Measurements from ENCODE around the gene DNAH14. TPM values are rescaled to one million over a fixed set of nuclear protein-coding genes. Genes with fewer than 3 reads are reported as not detected.

Gene DNAH14
- total and polyA plus RNA-seq, 2 of the 13 experiments (the other 11 are each of a cell fraction or from before 2014, with no cell fraction given): 4.5 to 27.5 TPM

DNA sequence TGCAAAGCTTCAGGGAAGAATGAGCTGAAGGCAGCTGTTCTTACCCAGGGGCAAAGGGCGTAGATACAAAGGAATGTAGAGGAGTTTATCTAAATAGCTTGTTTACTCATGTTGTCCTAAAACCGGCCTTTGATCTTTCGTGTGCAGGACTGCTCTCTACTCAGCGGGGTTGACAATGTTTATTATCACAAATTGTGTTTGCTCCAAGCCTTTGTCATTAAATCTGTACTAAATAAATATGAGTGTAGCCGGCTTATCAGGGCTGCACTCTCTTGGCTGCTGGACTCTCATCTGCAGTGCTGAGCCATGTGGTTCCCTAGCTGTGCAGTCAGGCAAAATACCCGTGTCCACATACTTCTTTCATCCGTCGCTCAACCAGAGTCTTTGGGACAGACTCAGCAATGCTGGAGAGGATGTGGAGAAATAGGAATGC, 299.4 kb downstream of the DNAH14 start (continued):
- TF ChIP-seq, protein P1, sequence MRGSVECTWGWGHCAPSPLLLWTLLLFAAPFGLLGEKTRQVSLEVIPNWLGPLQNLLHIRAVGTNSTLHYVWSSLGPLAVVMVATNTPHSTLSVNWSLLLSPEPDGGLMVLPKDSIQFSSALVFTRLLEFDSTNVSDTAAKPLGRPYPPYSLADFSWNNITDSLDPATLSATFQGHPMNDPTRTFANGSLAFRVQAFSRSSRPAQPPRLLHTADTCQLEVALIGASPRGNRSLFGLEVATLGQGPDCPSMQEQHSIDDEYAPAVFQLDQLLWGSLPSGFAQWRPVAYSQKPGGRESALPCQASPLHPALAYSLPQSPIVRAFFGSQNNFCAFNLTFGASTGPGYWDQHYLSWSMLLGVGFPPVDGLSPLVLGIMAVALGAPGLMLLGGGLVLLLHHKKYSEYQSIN (CRISPR knock-in tag; IDR thresholded peaks at IDR 0.05; ENCODE audit: borderline replicate concordance): no peak
- TF ChIP-seq SOX5 (CRISPR knock-in tag; IDR thresholded peaks at IDR 0.05; ENCODE audit: borderline replicate concordance) (peak; percentile 92), TCF7 (IDR thresholded peaks at IDR 0.05; ENCODE audit: low read depth) (peak; percentile 93), GTF2F1 (IDR thresholded peaks at IDR 0.05; ENCODE audit: low read length) (no peak), SMAD9 (CRISPR knock-in tag; IDR thresholded peaks at IDR 0.05) (no peak), MTA3 (CRISPR knock-in tag; IDR thresholded peaks at IDR 0.05) (no peak), KAT2B (IDR thresholded peaks at IDR 0.05; ENCODE audit: borderline replicate concordance, low read depth, low read length) (no peak), RCOR2 (CRISPR knock-in tag; IDR thresholded peaks at IDR 0.05) (peak; percentile 90), TCF7L2 (IDR thresholded peaks at IDR 0.05; ENCODE audit: low read depth, low read length) (peak; percentile 85), ZNF383 (CRISPR knock-in tag; IDR thresholded peaks at IDR 0.05; ENCODE audit: borderline replicate concordance) (no peak), MYC (CRISPR knock-in tag; IDR thresholded peaks at IDR 0.05; ENCODE audit: borderline replicate concordance) (peak; percentile 63; the same call in 1 of the 2 replicates), PHF20 (CRISPR knock-in tag; IDR thresholded peaks at IDR 0.05) (no peak), PTBP1 (IDR thresholded peaks at IDR 0.05; ENCODE audit: low read depth, low read length, poor library complexity, severe bottlenecking) (no peak), THYN1 (CRISPR knock-in tag; IDR thresholded peaks at IDR 0.05; ENCODE audit: borderline replicate concordance, low read depth) (no peak), PPARG (CRISPR knock-in tag; conservative IDR thresholded peaks at IDR 0.05) (0 out of 2 replicates have a peak, but pooled peaks have one; percentile 38), THAP11 (CRISPR knock-in tag; IDR thresholded peaks at IDR 0.05) (peak; percentile 39; the same call in 1 of the 2 replicates), GATAD2A (CRISPR knock-in tag; IDR thresholded peaks at IDR 0.05) (peak; percentile 80), ISL2 (CRISPR knock-in tag; IDR thresholded peaks at IDR 0.05) (peak; percentile 96)
- TF ChIP-seq, protein P2, sequence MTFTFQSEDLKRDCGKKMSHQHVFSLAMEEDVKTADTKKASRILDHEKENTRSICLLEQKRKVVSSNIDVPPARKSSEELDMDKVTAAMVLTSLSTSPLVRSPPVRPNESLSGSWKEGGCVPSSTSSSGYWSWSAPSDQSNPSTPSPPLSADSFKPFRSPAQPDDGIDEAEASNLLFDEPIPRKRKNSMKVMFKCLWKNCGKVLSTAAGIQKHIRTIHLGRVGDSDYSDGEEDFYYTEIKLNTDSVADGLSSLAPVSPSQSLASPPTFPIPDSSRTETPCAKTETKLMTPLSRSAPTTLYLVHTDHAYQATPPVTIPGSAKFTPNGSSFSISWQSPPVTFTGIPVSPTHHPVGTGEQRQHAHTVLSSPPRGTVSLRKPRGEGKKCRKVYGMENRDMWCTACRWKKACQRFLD (CRISPR knock-in tag; IDR thresholded peaks at IDR 0.05; ENCODE audit: borderline replicate concordance): no peak
- TF ChIP-seq, protein P3, sequence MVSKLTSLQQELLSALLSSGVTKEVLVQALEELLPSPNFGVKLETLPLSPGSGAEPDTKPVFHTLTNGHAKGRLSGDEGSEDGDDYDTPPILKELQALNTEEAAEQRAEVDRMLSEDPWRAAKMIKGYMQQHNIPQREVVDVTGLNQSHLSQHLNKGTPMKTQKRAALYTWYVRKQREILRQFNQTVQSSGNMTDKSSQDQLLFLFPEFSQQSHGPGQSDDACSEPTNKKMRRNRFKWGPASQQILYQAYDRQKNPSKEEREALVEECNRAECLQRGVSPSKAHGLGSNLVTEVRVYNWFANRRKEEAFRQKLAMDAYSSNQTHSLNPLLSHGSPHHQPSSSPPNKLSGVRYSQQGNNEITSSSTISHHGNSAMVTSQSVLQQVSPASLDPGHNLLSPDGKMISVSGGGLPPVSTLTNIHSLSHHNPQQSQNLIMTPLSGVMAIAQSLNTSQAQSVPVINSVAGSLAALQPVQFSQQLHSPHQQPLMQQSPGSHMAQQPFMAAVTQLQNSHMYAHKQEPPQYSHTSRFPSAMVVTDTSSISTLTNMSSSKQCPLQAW (CRISPR knock-in tag; IDR thresholded peaks at IDR 0.05): peak; percentile 29; the same call in 1 of the 2 replicates
- TF ChIP-seq, protein P4, sequence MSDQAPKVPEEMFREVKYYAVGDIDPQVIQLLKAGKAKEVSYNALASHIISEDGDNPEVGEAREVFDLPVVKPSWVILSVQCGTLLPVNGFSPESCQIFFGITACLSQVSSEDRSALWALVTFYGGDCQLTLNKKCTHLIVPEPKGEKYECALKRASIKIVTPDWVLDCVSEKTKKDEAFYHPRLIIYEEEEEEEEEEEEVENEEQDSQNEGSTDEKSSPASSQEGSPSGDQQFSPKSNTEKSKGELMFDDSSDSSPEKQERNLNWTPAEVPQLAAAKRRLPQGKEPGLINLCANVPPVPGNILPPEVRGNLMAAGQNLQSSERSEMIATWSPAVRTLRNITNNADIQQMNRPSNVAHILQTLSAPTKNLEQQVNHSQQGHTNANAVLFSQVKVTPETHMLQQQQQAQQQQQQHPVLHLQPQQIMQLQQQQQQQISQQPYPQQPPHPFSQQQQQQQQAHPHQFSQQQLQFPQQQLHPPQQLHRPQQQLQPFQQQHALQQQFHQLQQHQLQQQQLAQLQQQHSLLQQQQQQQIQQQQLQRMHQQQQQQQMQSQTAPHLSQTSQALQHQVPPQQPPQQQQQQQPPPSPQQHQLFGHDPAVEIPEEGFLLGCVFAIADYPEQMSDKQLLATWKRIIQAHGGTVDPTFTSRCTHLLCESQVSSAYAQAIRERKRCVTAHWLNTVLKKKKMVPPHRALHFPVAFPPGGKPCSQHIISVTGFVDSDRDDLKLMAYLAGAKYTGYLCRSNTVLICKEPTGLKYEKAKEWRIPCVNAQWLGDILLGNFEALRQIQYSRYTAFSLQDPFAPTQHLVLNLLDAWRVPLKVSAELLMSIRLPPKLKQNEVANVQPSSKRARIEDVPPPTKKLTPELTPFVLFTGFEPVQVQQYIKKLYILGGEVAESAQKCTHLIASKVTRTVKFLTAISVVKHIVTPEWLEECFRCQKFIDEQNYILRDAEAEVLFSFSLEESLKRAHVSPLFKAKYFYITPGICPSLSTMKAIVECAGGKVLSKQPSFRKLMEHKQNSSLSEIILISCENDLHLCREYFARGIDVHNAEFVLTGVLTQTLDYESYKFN (CRISPR knock-in tag; conservative IDR thresholded peaks at IDR 0.05): peak; percentile 88
- TF ChIP-seq, protein P5, sequence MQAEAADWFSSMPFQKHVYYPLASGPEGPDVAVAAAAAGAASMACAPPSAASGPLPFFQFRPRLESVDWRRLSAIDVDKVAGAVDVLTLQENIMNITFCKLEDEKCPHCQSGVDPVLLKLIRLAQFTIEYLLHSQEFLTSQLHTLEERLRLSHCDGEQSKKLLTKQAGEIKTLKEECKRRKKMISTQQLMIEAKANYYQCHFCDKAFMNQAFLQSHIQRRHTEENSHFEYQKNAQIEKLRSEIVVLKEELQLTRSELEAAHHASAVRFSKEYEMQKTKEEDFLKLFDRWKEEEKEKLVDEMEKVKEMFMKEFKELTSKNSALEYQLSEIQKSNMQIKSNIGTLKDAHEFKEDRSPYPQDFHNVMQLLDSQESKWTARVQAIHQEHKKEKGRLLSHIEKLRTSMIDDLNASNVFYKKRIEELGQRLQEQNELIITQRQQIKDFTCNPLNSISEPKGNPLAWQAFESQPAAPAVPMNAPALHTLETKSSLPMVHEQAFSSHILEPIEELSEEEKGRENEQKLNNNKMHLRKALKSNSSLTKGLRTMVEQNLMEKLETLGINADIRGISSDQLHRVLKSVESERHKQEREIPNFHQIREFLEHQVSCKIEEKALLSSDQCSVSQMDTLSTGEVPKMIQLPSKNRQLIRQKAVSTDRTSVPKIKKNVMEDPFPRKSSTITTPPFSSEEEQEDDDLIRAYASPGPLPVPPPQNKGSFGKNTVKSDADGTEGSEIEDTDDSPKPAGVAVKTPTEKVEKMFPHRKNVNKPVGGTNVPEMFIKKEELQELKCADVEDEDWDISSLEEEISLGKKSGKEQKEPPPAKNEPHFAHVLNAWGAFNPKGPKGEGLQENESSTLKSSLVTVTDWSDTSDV (CRISPR knock-in tag; IDR thresholded peaks at IDR 0.05): no peak
